Endometrial microvascular endothelial cells (primary cell): Measurements from ENCODE around the gene KRT20. TPM values are rescaled to one million over a fixed set of nuclear protein-coding genes. Genes with fewer than 3 reads are reported as not detected.

Experiments used
- in situ Hi-C: cut with HindIII; loops from 2 replicates; pipeline ENCODE4 v1.10.0; 2017; ENCODE audit warnings: low sequenced_read_pairs, low pct_unique_long_range_greater_than_20kb; ENCODE audit errors: inconsistent ontology term
- total RNA-seq: library from RNA; depleted of rRNA; stranded (reverse); fragments of >200 nt; gene quantifications from one replicate; pipeline ENCODE4 v1.2.3, GENCODE V29; 2015; ENCODE audit errors: inconsistent ontology term

KRT20 gene
- total RNA-seq, 1 donor from 2014 or later = not detected

- in situ Hi-C loops = no loop called here
These were observed 56.5 kb downstream of the KRT20 start for GRCh38 chr17:40828454-40829044.

- in situ Hi-C loops = no loop called here
These were observed 57.1 kb downstream of the KRT20 start for GRCh38 chr17:40827746-40828453.

Other genes starting within 250 kb of the KRT20 start
- gene SMARCE1, start 237.4 kb downstream of the KRT20 start, total RNA-seq = 62.3 TPM
- gene KRT222, start 220.1 kb downstream of the KRT20 start, total RNA-seq = not detected
- not detected for gene KRT24, start 181.5 kb downstream of the KRT20 start, total RNA-seq
- gene KRT25, start 129.9 kb downstream of the KRT20 start, total RNA-seq = not detected
- gene KRT26, start 113.0 kb downstream of the KRT20 start, total RNA-seq = not detected
- gene KRT27, start 102.7 kb downstream of the KRT20 start, total RNA-seq = not detected
- gene KRT28, start 85.3 kb downstream of the KRT20 start, total RNA-seq = not detected
- gene KRT10, start 62.6 kb downstream of the KRT20 start, total RNA-seq = 6.4 TPM
- not detected for gene KRT12, start 18.0 kb downstream of the KRT20 start, total RNA-seq
- gene KRT23, start 52.4 kb upstream of the KRT20 start, total RNA-seq = not detected
- gene KRT39, start 81.7 kb upstream of the KRT20 start, total RNA-seq = not detected
- not detected for gene KRT40, start 99.1 kb upstream of the KRT20 start, total RNA-seq
- gene KRTAP3-3, start 108.9 kb upstream of the KRT20 start, total RNA-seq = not detected
- gene KRTAP3-2, start 114.7 kb upstream of the KRT20 start, total RNA-seq = not detected
- not detected for gene KRTAP3-1, start 123.9 kb upstream of the KRT20 start, total RNA-seq
- not detected for gene KRTAP1-5, start 142.0 kb upstream of the KRT20 start, total RNA-seq
- not detected for gene KRTAP1-4, start 145.0 kb upstream of the KRT20 start, total RNA-seq
- not detected for gene KRTAP1-3, start 149.6 kb upstream of the KRT20 start, total RNA-seq
- not detected for gene KRTAP1-1, start 156.2 kb upstream of the KRT20 start, total RNA-seq
- gene KRTAP2-1, start 162.1 kb upstream of the KRT20 start, total RNA-seq = not detected
- not detected for gene KRTAP2-2, start 170.0 kb upstream of the KRT20 start, total RNA-seq
- gene KRTAP2-3, start 174.9 kb upstream of the KRT20 start, total RNA-seq = not detected
- gene KRTAP2-4, start 180.6 kb upstream of the KRT20 start, total RNA-seq = not detected
- not detected for gene KRTAP4-7, start 198.9 kb upstream of the KRT20 start, total RNA-seq
- gene KRTAP4-8, start 212.9 kb upstream of the KRT20 start, total RNA-seq = not detected
- gene KRTAP4-16, start 217.0 kb upstream of the KRT20 start, total RNA-seq = not detected
- not detected for gene KRTAP4-9, start 220.1 kb upstream of the KRT20 start, total RNA-seq
- not detected for gene KRTAP4-11, start 233.1 kb upstream of the KRT20 start, total RNA-seq
- gene KRTAP4-12, start 238.9 kb upstream of the KRT20 start, total RNA-seq = not detected